SK-N-SH (cell line): ENCODE results near the gene FGFBP1. TPM values are rescaled to one million over a fixed set of nuclear protein-coding genes. Genes with fewer than 3 reads are reported as not detected.

ENCODE experiments used
- CTCF ChIA-PET: fragments of 300-600, 350-600 bp; formaldehyde crosslinking; extraction: SDS; loops from one replicate; lab custom pipeline; 2021; lab: Yijun Ruan, JAX
- POLR2A ChIA-PET: fragments of 350-600 bp; sonication (Branson Sonifier 250); formaldehyde crosslinking; extraction: SDS; loops from one replicate; lab custom pipeline; 2020; ENCODE audit warnings: antibody characterized with exemption, inconsistent platforms; lab: Yijun Ruan, JAX
- DNase-seq: peaks from one replicate; pipeline ENCODE4 v3.0.0; 2012
- H2AFZ ChIP-seq: fragments of 200-600 bp; sonication (generic); 2 replicates; pipeline ENCODE4 v1.8.1; 2016; ENCODE audit warnings: antibody characterized with exemption, mild to moderate bottlenecking, low read depth
- H3F3A ChIP-seq: fragments of 200-600 bp; sonication (generic); replicated peaks from 2 replicates; pipeline ENCODE3; 2016; ENCODE audit warnings: antibody characterized with exemption, mild to moderate bottlenecking; ENCODE audit not compliant: insufficient read depth
- H3K27ac ChIP-seq, 2 experiments: fragments of 200-500 bp in 1 of 2; fragments of 200-600 bp in 1 of 2; sonication (Bioruptor generic) in 1 of 2; sonication (generic), shearing (Covaris generic) in 1 of 2; 2 replicates each; pipeline versions ENCODE4 v1.5.1 to v1.6.1; 2014 to 2016; ENCODE audit warnings: low read depth in 2 of 2, inconsistent platforms in 1 of 2, low read length in 1 of 2, mild to moderate bottlenecking in 1 of 2, mixed read lengths in 1 of 2
- H3K27me3 ChIP-seq: fragments of 200-600 bp; sonication (generic), shearing (Covaris generic); 2 replicates; pipeline ENCODE4 v1.6.1; 2016; ENCODE audit warnings: mixed run types; ENCODE audit not compliant: insufficient read depth
- H3K36me3 ChIP-seq, 2 experiments: fragments of 200-500 bp in 1 of 2; fragments of 200-600 bp in 1 of 2; sonication (Bioruptor generic) in 1 of 2; sonication (generic) in 1 of 2; replicated peaks in 1 of 2; 2 replicates each; pipeline versions ENCODE3 to v1.5.1; 2014 to 2016; ENCODE audit warnings: low read length in 1 of 2, mild to moderate bottlenecking in 1 of 2; ENCODE audit not compliant: insufficient read depth in 2 of 2, control insufficient read depth in 1 of 2
- H3K4me1 ChIP-seq, 2 experiments: fragments of 200-500 bp in 1 of 2; fragments of 200-600 bp in 1 of 2; sonication (Bioruptor generic) in 1 of 2; sonication (generic), shearing (Covaris generic) in 1 of 2; 2 replicates each; pipeline versions ENCODE4 v1.5.1 to v1.6.1; 2014 to 2016; ENCODE audit warnings: low read depth in 1 of 2, low read length in 1 of 2, mixed run types in 1 of 2; ENCODE audit not compliant: insufficient read depth in 2 of 2, control insufficient read depth in 1 of 2
- H3K4me2 ChIP-seq: fragments of 200-600 bp; sonication (generic), shearing (Covaris generic); 2 replicates; pipeline ENCODE4 v1.6.1; 2017; ENCODE audit warnings: mixed run types
- H3K4me3 ChIP-seq, 2 experiments: fragments of 200-500 bp in 1 of 2; fragments of 200-600 bp in 1 of 2; sonication (Bioruptor generic) in 1 of 2; sonication (generic), shearing (Covaris generic) in 1 of 2; 2 replicates each; pipeline versions ENCODE4 v1.5.1 to v1.8.1; 2014 to 2016; ENCODE audit warnings: low read depth in 2 of 2, inconsistent platforms in 1 of 2, low read length in 1 of 2, mild to moderate bottlenecking in 1 of 2, mixed read lengths in 1 of 2, moderate library complexity in 1 of 2
- H3K79me2 ChIP-seq: fragments of 200-600 bp; sonication (generic); 2 replicates; pipeline ENCODE4 v1.8.1; 2017; ENCODE audit warnings: mild to moderate bottlenecking; ENCODE audit not compliant: insufficient read depth
- H3K9ac ChIP-seq: fragments of 200-600 bp; sonication (generic); 2 replicates; pipeline ENCODE4 v1.6.1; 2017; ENCODE audit warnings: mixed run types
- H3K9me2 ChIP-seq: fragments of 200-600 bp; sonication (generic); 2 replicates; pipeline ENCODE4 v1.6.1; 2017; ENCODE audit warnings: mixed run types
- H3K9me3 ChIP-seq: fragments of 200-600 bp; sonication (generic); 2 replicates; pipeline ENCODE4 v1.6.1; 2017; ENCODE audit warnings: mixed run types, mild to moderate bottlenecking, moderate library complexity
- H4K20me1 ChIP-seq: fragments of 200-600 bp; sonication (generic); 2 replicates; pipeline ENCODE4 v1.6.1; 2017; ENCODE audit warnings: mild to moderate bottlenecking, mixed run types; ENCODE audit not compliant: insufficient read depth
- CHD2 ChIP-seq: fragments of 150-350 bp; IDR thresholded peaks from 2 replicates; pipeline ENCODE4 v1.6.1; 2018; ENCODE audit warnings: low read length; ENCODE audit not compliant: partially characterized antibody
- EZH2phosphoT487 ChIP-seq: fragments of 200-600 bp; sonication (generic); IDR thresholded peaks from 2 replicates; pipeline ENCODE4 v1.6.1; 2017; ENCODE audit warnings: low read depth, mixed run types, mild to moderate bottlenecking, antibody characterized with exemption, moderate library complexity, borderline replicate concordance
- FOXJ3 ChIP-seq: sonication (generic); formaldehyde crosslinking; IDR thresholded peaks from 2 replicates; pipeline ENCODE4 v1.5.1; 2020; ENCODE audit warnings: mild to moderate bottlenecking, missing genetic modification reagents
- GABPA ChIP-seq: IDR thresholded peaks from 2 replicates; pipeline ENCODE4 v1.4.0; 2012; ENCODE audit warnings: low read depth, mild to moderate bottlenecking
- IRF3 ChIP-seq: fragments of 150-350 bp; IDR thresholded peaks from 2 replicates; pipeline ENCODE4 v1.6.1; 2016; ENCODE audit warnings: mild to moderate bottlenecking, low read depth, low read length
- JUND ChIP-seq: IDR thresholded peaks from 2 replicates; pipeline ENCODE4 v1.4.0; 2012
- MAX ChIP-seq: IDR thresholded peaks from 2 replicates; pipeline ENCODE4 v1.4.0; 2012; ENCODE audit warnings: low read depth
- MEF2A ChIP-seq: IDR thresholded peaks from 2 replicates; pipeline ENCODE4 v1.4.0; 2012; ENCODE audit warnings: low read depth, borderline replicate concordance
- MXI1 ChIP-seq: IDR thresholded peaks from 2 replicates; pipeline ENCODE4 v1.6.1; 2012; ENCODE audit warnings: mild to moderate bottlenecking, low read depth, low read length, improper control_type of control experiment
- NRF1 ChIP-seq: IDR thresholded peaks from 2 replicates; pipeline ENCODE4 v1.6.1; 2012; ENCODE audit warnings: low read depth, mild to moderate bottlenecking, low read length
- POLR2AphosphoS5 ChIP-seq: IDR thresholded peaks from 2 replicates; pipeline ENCODE4 v1.6.1; 2012; ENCODE audit warnings: low read depth, low read length
- RAD21 ChIP-seq: IDR thresholded peaks from 2 replicates; pipeline ENCODE4 v1.6.1; 2012; ENCODE audit warnings: mild to moderate bottlenecking, low read length
- RCOR1 ChIP-seq: fragments of 150-350 bp; IDR thresholded peaks from 2 replicates; pipeline ENCODE4 v1.6.1; 2017; ENCODE audit warnings: antibody characterized with exemption, low read length
- SIN3A ChIP-seq: IDR thresholded peaks from 2 replicates; pipeline ENCODE4 v1.6.1; 2012; ENCODE audit warnings: low read depth, mild to moderate bottlenecking, low read length, moderate library complexity, borderline replicate concordance
- SMC3 ChIP-seq: IDR thresholded peaks from 2 replicates; pipeline ENCODE4 v1.6.1; 2012; ENCODE audit warnings: low read depth, low read length, improper control_type of control experiment
- TAF1 ChIP-seq: IDR thresholded peaks from 2 replicates; pipeline ENCODE4 v1.6.1; 2012; ENCODE audit warnings: low read depth, mild to moderate bottlenecking, low read length, moderate library complexity, borderline replicate concordance
- TEAD4 ChIP-seq: IDR thresholded peaks from 2 replicates; pipeline ENCODE4 v1.4.0; 2012; ENCODE audit warnings: mild to moderate bottlenecking, borderline replicate concordance; ENCODE audit not compliant: insufficient read depth
- USF1 ChIP-seq: IDR thresholded peaks from 2 replicates; pipeline ENCODE4 v1.4.0; 2012; ENCODE audit warnings: low read depth, borderline replicate concordance
- USF2 ChIP-seq: fragments of 150-350 bp; IDR thresholded peaks from 2 replicates; pipeline ENCODE4 v1.6.1; 2017; ENCODE audit warnings: antibody characterized with exemption, low read length, low read depth, borderline replicate concordance
- YY1 ChIP-seq: IDR thresholded peaks from 2 replicates; pipeline ENCODE4 v1.4.0; 2012; ENCODE audit warnings: low read depth, mild to moderate bottlenecking
- WGBS: methylation state at CpG from one replicate; pipeline ENCODE4 v1.1.6; 2017; ENCODE audit warnings: low lambda C conversion rate; 5-methylcytosine and 5-hydroxymethylcytosine counted together
- polyA plus RNA-seq, 3 experiments: library from polyadenylated mRNA; depleted of rRNA; stranded (reverse); fragments of >200 nt; gene quantifications; 2 replicates each; pipeline ENCODE4 v1.2.3, GENCODE V29; 2012

The FGFBP1 gene
- 0.11 and 0.13 TPM in 2 replicates for polyA plus RNA-seq (2012; rRNA removed)
- polyA plus RNA-seq (2012; cell fraction: cytosol; rRNA removed), result 0.14 and 0.18 TPM in 2 replicates
- 0.06 TPM in 1 of 2 replicates, not detected in the other for polyA plus RNA-seq (2012; cell fraction: nucleus; rRNA removed)

GRCh38 chr4:15938640-15939039, at the start of gene FGFBP1:
TSS of gene FGFBP1 (minus strand) at chr4:15938740. CDS start at chr4:15936632, 2,108 bp downstream.
- no peaks in the 10 kb centered on the region for H3K4me1 ChIP-seq
- H3K9me2 ChIP-seq, result no peaks in the 10 kb centered on the region
- 84% methylated on average over 4 of the region's 4 CpGs for WGBS
- H2AFZ ChIP-seq, result no peak within 1 kb of the TSS
- H3K27me3 ChIP-seq, result no peaks in the 10 kb centered on the region; the same call in 1 of the 2 replicates
- H3K79me2 ChIP-seq, result no peaks in the 10 kb centered on the region
- H3K9ac ChIP-seq, result no peak within 1 kb of the TSS
- no peak within 1 kb of the TSS for H3K4me3 ChIP-seq
- H3K9me3 ChIP-seq, result no peaks in the 10 kb centered on the region
- TF ChIP-seq IRF3 (no peak), USF1 (no peak), USF2 (no peak), RCOR1 (no peak), TAF1 (no peak), NRF1 (no peak), EZH2phosphoT487 (no peak), MAX (no peak), MXI1 (no peak), YY1 (no peak), POLR2AphosphoS5 (no peak)
- no peak within 1 kb of the TSS for H3K4me2 ChIP-seq
- ChIA-PET CTCF (interaction anchor here (0.7 to 4.4 kb wide), 3 partner anchors 17 to 56 kb away, joined by 3 to 22 read pairs (median 3); no protein-coding TSS in a partner anchor), POLR2A (no interaction called here)
- H4K20me1 ChIP-seq, result no peaks in the 10 kb centered on the region
- H3F3A ChIP-seq, result no peaks in the 10 kb centered on the region
- no peaks in the 10 kb centered on the region for H3K36me3 ChIP-seq
- DNase-seq, result no peak
- no peak within 1 kb of the TSS for H3K27ac ChIP-seq

- Histone ChIP-seq H3K27ac (no peak overlapping the region), H3K9me3 (no peaks in the 10 kb centered on the region), H3K4me1 (peaks cover 0 to 3% of the 10 kb centered on the region in 2 experiments; a peak in 1 of 4 replicates), H3K79me2 (no peaks in the 10 kb centered on the region), H3K9ac (no peak overlapping the region), H3K9me2 (no peaks in the 10 kb centered on the region), H2AFZ (no peak overlapping the region), H3K36me3 (no peaks in the 10 kb centered on the region), H3F3A (no peaks in the 10 kb centered on the region), H3K4me2 (no peak overlapping the region), H3K4me3 (no peak overlapping the region), H3K27me3 (no peaks in the 10 kb centered on the region; the same call in 1 of the 2 replicates), H4K20me1 (no peaks in the 10 kb centered on the region)
- CTCF ChIA-PET, result interaction anchor here (0.8 to 5.5 kb wide), 6 partner anchors 10 to 509 kb away, joined by 3 to 37 read pairs (median 4); no protein-coding TSS in a partner anchor
- POLR2A ChIA-PET, result no interaction called here
- TF ChIP-seq MEF2A (no peak), JUND (no peak), EZH2phosphoT487 (no peak), SMC3 (no peak), USF1 (no peak), CHD2 (no peak), SIN3A (no peak), FOXJ3 (no peak), GABPA (no peak), YY1 (no peak), RAD21 (no peak), USF2 (no peak), RCOR1 (no peak), NRF1 (no peak), TEAD4 (no peak)
- 89% methylated on average over 1 of the region's 1 CpG for WGBS
- no peak for DNase-seq
These were observed 49.7 kb upstream of the FGFBP1 start for GRCh38 chr4:15988222-15988621.
